Upper lobe of left lung (tissue), 6 donors: Measurements from ENCODE around the gene CROCC. TPM values are rescaled to one million over a fixed set of nuclear protein-coding genes. Genes with fewer than 3 reads are reported as not detected.

Experiments used
- ATAC-seq, 2 donors: fragments of 200-7000 bp; cut with Tn5 transposase; one replicate each; pipeline ENCODE4 v1.9.1; 2022; ENCODE audit warnings: mild to moderate bottlenecking in 2 of 2, moderate library complexity in 2 of 2; ENCODE audit not compliant: low FRiP score in 2 of 2
- DNase-seq, 2 donors: peaks; one replicate each; pipeline ENCODE4 v3.0.0-alpha.2; 2019 to 2020
- H3K27ac ChIP-seq, 4 donors: fragments of 200-600 bp; sonication (generic); one replicate each; pipeline ENCODE4 v1.5.1; 2016 to 2019
- H3K27me3 ChIP-seq, 4 donors: fragments of 200-600 bp; sonication (generic); one replicate each; pipeline ENCODE4 v1.5.1; 2017 to 2019
- H3K36me3 ChIP-seq, 4 donors: fragments of 200-600 bp; sonication (generic); one replicate each; pipeline ENCODE4 v1.5.1; 2016 to 2019
- H3K4me1 ChIP-seq, 4 donors: fragments of 200-600 bp; sonication (generic); one replicate each; pipeline ENCODE4 v1.5.1; 2018 to 2019
- H3K4me3 ChIP-seq, 4 donors: fragments of 200-600 bp; sonication (generic); one replicate each; pipeline ENCODE4 v1.5.1; 2017 to 2019; ENCODE audit warnings: mild to moderate bottlenecking in 2 of 4, moderate library complexity in 1 of 4
- H3K9me3 ChIP-seq, 4 donors: fragments of 200-600 bp; sonication (generic); one replicate each; pipeline ENCODE4 v1.5.1; 2018 to 2019
- EP300 ChIP-seq, 4 donors: sonication (generic); formaldehyde crosslinking; IDR thresholded peaks; one replicate each; pipeline ENCODE4 v1.5.1; 2017; ENCODE audit warnings: antibody characterized with exemption in 4 of 4, control low read depth in 2 of 4
- POLR2A ChIP-seq, 4 donors: fragments of 450-650 bp; IDR thresholded peaks; one replicate each; pipeline ENCODE4 v1.5.1; 2016 to 2017; ENCODE audit warnings: antibody characterized with exemption in 4 of 4, mild to moderate bottlenecking in 2 of 4
- POLR2AphosphoS5 ChIP-seq, 2 donors: sonication (generic); formaldehyde crosslinking; IDR thresholded peaks; one replicate each; pipeline ENCODE4 v1.5.1; 2017; ENCODE audit warnings: antibody characterized with exemption in 2 of 2
- WGBS, 2 donors: methylation state at CpG; one replicate each; pipeline ENCODE4 v1.1.5; 2017 to 2018; 5-methylcytosine and 5-hydroxymethylcytosine counted together
- total RNA-seq, 6 donors: library from RNA; depleted of rRNA in 4 of 6; stranded (reverse); fragments of >200 nt in 4 of 6; gene quantifications; one replicate each; pipeline versions ENCODE4 v1.1.0 to v1.2.1, GENCODE V29; 2016 to 2021
- TF ChIP-seq, protein P1 (sequence below), 6 experiments: fragments of 450-650 bp in 4 of 6; fragments of 200-600 bp in 2 of 6; sonication (generic) in 2 of 6; IDR thresholded peaks; one replicate each; pipeline ENCODE4 v1.5.1; 2016 to 2019; ENCODE audit warnings: antibody characterized with exemption in 6 of 6
- donor health status: DM: no; HTN: no; CAD: no; lungs with moderate emphysema.
- donor health status: DM: no; HTN: yes; CAD: no; lungs with severe emphysema.

Gene CROCC
- total RNA-seq, 6 donors from 2014 or later, result 21.0 to 184 (median 48.9) TPM

- Histone ChIP-seq H3K4me1 (peaks cover 10 to 16% (median 14%) of the 10 kb centered on the region in 4 donors), H3K36me3 (no peaks in the 10 kb centered on the region), H3K27me3 (peaks cover 0 to 14% (median 5%) of the 10 kb centered on the region in 4 donors), H3K27ac (peak overlapping the region; percentile 52 to 79 (median 64)), H3K9me3 (no peaks in the 10 kb centered on the region), H3K4me3 (peak overlapping the region in 2 of 4 donors; percentile 46 to 56)
- TF ChIP-seq EP300 (IDR thresholded peaks at IDR 0.05), result no peak
- TF ChIP-seq POLR2A (IDR thresholded peaks at IDR 0.05), result peak in 1 of 4 donors; percentile 12
- ATAC-seq, result peak; percentile 24 to 47
- 20 to 68% methylated on average over 2 to 15 of the region's 20 CpGs for WGBS, 2 donors
- DNase-seq, result peak in 1 of 2 donors; percentile 84
These were observed 57.1 kb downstream of the CROCC start for GRCh38 chr1:16978567-16979474.

- H3K4me3 ChIP-seq, result peak overlapping the region; percentile 2 to 56 (median 42)
- no peaks in the 10 kb centered on the region for H3K9me3 ChIP-seq
- H3K4me1 ChIP-seq, result peaks cover 13 to 21% (median 15%) of the 10 kb centered on the region in 4 donors
- WGBS, 2 donors, result 15 to 31% methylated on average over 9 to 34 of the region's 44 CpGs
- peak overlapping the region; percentile 54 to 79 (median 64) for H3K27ac ChIP-seq
- DNase-seq (peak in 1 of 2 donors; percentile 86), ATAC-seq (peak in 1 of 2 donors; percentile 43)
- peaks cover 0 to 14% (median 5%) of the 10 kb centered on the region in 4 donors for H3K27me3 ChIP-seq
- H3K36me3 ChIP-seq, result no peaks in the 10 kb centered on the region
- TF ChIP-seq POLR2A (IDR thresholded peaks at IDR 0.05) (no peak), EP300 (IDR thresholded peaks at IDR 0.05) (no peak), POLR2AphosphoS5 (IDR thresholded peaks at IDR 0.05) (no peak)
- TF ChIP-seq, protein P1, sequence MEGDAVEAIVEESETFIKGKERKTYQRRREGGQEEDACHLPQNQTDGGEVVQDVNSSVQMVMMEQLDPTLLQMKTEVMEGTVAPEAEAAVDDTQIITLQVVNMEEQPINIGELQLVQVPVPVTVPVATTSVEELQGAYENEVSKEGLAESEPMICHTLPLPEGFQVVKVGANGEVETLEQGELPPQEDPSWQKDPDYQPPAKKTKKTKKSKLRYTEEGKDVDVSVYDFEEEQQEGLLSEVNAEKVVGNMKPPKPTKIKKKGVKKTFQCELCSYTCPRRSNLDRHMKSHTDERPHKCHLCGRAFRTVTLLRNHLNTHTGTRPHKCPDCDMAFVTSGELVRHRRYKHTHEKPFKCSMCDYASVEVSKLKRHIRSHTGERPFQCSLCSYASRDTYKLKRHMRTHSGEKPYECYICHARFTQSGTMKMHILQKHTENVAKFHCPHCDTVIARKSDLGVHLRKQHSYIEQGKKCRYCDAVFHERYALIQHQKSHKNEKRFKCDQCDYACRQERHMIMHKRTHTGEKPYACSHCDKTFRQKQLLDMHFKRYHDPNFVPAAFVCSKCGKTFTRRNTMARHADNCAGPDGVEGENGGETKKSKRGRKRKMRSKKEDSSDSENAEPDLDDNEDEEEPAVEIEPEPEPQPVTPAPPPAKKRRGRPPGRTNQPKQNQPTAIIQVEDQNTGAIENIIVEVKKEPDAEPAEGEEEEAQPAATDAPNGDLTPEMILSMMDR (IDR thresholded peaks at IDR 0.05), result no peak
These were observed 58.0 kb downstream of the CROCC start for GRCh38 chr1:16979475-16980327.

- peak within 1 kb of the TSS; percentile 54 to 79 (median 64) for H3K27ac ChIP-seq
- H3K9me3 ChIP-seq, result no peaks in the 10 kb centered on the region
- 31 to 36% methylated on average over 10 to 11 of the region's 53 CpGs for WGBS, 2 donors
- peak within 1 kb of the TSS; percentile 2 to 56 (median 42) for H3K4me3 ChIP-seq
- peak in 1 of 2 donors; percentile 61 for ATAC-seq
- TF ChIP-seq POLR2AphosphoS5 (IDR thresholded peaks at IDR 0.05) (no peak), POLR2A (IDR thresholded peaks at IDR 0.05) (no peak), EP300 (IDR thresholded peaks at IDR 0.05) (no peak)
- TF ChIP-seq, protein P1 (IDR thresholded peaks at IDR 0.05), result no peak
- peaks cover 0 to 2% (median under 1%) of the 10 kb centered on the region in 4 donors for H3K36me3 ChIP-seq
- peaks cover 14 to 24% (median 15%) of the 10 kb centered on the region in 4 donors for H3K4me1 ChIP-seq
- DNase-seq, result peak in 1 of 2 donors; percentile 88
- H3K27me3 ChIP-seq, result peaks cover 0 to 14% (median 5%) of the 10 kb centered on the region in 4 donors
These were observed 58.9 kb downstream of the CROCC start, which contains the start of gene MFAP2 for GRCh38 chr1:16980473-16981268. Gene MFAP2, minus strand, starts transcription at chr1:16980620. Its CDS starts 2,347 bp downstream, at chr1:16978273.

DNA sequence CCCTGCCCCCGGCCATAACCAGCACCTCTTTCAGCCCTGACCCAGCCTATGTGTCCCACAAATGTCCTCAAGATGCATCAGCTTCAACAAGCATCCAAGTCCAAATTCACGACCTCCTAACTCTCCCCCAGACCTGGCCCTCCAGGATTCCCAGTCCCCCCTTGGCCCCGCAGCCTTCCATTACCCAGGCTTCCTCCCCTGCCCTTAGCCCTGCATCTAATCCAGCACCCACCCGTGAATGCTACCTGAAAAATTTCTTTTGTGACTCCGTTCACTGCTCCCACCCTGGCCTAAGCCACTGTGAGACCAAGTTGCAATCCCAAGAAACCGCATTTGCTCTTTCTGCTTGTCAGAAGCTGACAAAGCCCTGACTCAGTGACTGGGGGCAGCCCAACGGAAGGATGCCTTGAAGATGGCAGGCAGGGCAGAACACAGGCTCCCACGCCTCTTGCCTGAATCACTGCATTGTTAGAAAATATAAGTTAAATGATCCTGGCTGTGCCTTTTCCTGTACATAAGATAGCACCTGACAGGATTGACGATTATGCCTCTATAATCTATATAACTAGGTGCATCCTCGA, 59.6 kb downstream of the CROCC start:
- 82 to 90% methylated on average over 10 of the region's 10 CpGs for WGBS, 2 donors
- Histone ChIP-seq H3K4me1 (peaks cover 14 to 24% (median 15%) of the 10 kb centered on the region in 4 donors), H3K27me3 (peaks cover 0 to 14% (median 5%) of the 10 kb centered on the region in 4 donors), H3K36me3 (peaks cover 0 to 9% (median 7%) of the 10 kb centered on the region in 4 donors), H3K4me3 (no peak overlapping the region), H3K9me3 (no peaks in the 10 kb centered on the region), H3K27ac (no peak overlapping the region)
- no peak for TF ChIP-seq POLR2A (IDR thresholded peaks at IDR 0.05)
- ATAC-seq (no peak), DNase-seq (no peak)

- ATAC-seq, result no peak
These were observed 61.2 kb downstream of the CROCC start for GRCh38 chr1:16982902-16983301.

More at GRCh38 chr1:16982902-16983301, 61.2 kb downstream of the CROCC start:
- no peak overlapping the region for H3K4me3 ChIP-seq
- H3K27ac ChIP-seq, result no peak overlapping the region
- H3K27me3 ChIP-seq, result peaks cover 0 to 14% (median 5%) of the 10 kb centered on the region in 4 donors
- 66 to 86% methylated on average over 11 of the region's 11 CpGs for WGBS, 2 donors
- H3K4me1 ChIP-seq, result peaks cover 14 to 24% (median 15%) of the 10 kb centered on the region in 4 donors
- H3K9me3 ChIP-seq, result no peaks in the 10 kb centered on the region
- TF ChIP-seq, protein P1 (IDR thresholded peaks at IDR 0.05), result no peak
- TF ChIP-seq EP300 (IDR thresholded peaks at IDR 0.05) (no peak), POLR2AphosphoS5 (IDR thresholded peaks at IDR 0.05) (no peak), POLR2A (IDR thresholded peaks at IDR 0.05) (no peak)
- no peak for DNase-seq
- peaks cover 0 to 24% (median 21%) of the 10 kb centered on the region in 4 donors for H3K36me3 ChIP-seq
